GM18519 (cell line): Measurements from ENCODE around the gene GRIN2D.

Experiments used
- ATAC-seq: cut with Tn5 transposase; IDR thresholded peaks from one replicate; pipeline ENCODE4 v1.9.1; 2021; ENCODE audit warnings: mild to moderate bottlenecking, moderate library complexity; ENCODE audit not compliant: unreplicated experiment, low FRiP score

The GRIN2D gene

GRCh38 chr19:48428670-48429069 is 35.2 kb downstream of the GRIN2D start:
- no peak for ATAC-seq

DNA sequence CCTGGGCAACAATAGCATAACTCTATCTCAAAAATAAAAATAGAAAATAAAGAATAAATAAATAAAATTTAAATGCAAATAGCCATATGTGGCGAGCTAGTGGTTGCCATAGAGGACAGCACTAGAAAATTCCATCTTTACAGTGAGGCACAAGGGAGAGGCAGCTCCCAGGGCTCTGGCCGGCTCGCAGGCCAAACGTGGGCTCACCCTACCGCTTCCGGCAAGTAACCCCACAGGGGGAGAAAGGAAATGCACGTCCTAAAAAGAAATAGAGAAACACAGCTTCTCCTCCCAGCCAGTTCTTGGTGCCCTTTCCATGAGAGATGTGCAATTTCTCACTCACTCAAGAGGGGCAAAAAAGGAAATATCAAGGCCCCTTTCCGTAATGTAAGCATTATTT is 39.9 kb downstream of the GRIN2D start:
- ATAC-seq = no peak

DNA sequence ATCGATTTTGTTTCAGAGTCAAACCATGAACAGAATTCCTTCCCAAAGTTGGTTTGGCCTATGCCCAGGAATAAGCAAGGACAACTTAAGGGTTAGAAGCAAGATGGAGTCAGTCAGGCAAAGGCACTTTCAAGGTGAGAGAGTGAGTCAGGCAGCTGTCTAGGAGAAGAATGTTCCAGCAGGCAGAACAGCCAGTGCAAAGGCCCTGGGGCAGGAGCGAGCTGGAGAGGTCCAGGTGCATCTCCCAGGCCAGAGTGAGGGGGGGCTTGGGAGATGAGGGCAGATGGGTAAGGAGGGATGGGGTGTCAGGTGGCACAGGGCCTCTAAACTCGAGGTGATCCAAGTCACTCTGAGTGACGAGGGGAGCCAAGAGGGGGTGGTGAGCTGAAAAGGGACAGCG is 43.1 kb downstream of the GRIN2D start:
- ATAC-seq = no peak

GRCh38 chr19:48441360-48442050 is 48.0 kb downstream of the GRIN2D start:
- ATAC-seq = no peak

DNA sequence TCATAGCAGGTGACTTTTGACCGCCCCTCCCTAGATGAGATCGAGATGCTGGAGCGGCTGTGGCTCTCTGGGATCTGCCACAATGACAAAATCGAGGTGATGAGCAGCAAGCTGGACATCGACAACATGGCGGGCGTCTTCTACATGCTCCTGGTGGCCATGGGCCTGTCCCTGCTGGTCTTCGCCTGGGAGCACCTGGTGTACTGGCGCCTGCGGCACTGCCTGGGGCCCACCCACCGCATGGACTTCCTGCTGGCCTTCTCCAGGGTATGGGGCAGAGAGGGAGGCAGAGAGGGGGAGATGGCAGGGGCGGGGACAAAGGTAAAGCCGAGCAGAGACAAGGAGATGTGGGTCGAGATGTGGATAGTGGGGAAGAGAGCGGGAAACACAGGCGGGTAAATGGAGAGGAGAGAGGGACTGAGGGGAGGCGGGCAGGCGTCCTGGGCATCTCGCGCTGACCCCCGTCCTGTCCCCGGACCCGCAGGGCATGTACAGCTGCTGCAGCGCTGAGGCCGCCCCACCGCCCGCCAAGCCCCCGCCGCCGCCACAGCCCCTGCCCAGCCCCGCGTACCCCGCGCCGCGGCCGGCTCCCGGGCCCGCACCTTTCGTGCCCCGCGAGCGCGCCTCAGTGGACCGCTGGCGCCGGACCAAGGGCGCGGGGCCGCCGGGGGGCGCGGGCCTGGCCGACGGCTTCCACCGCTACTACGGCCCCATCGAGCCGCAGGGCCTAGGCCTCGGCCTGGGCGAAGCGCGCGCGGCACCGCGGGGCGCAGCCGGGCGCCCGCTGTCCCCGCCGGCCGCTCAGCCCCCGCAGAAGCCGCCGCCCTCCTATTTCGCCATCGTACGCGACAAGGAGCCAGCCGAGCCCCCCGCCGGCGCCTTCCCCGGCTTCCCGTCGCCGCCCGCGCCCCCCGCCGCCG is 48.9 kb downstream of the GRIN2D start:
- ATAC-seq = no peak

DNA sequence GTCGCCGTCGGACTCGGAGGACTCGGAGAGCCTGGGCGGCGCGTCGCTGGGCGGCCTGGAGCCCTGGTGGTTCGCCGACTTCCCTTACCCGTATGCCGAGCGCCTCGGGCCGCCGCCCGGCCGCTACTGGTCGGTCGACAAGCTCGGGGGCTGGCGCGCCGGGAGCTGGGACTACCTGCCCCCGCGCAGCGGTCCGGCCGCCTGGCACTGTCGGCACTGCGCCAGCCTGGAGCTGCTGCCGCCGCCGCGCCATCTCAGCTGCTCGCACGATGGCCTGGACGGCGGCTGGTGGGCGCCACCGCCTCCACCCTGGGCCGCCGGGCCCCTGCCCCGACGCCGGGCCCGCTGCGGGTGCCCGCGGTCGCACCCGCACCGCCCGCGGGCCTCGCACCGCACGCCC is 49.8 kb downstream of the GRIN2D start:
- no peak for ATAC-seq
